CD1c-positive myeloid dendritic cell (primary cell): ENCODE results near the gene DNAH11.
"Not testable (repeated sequence)": the region's sequence is repeated elsewhere in the genome, so short reads cannot be mapped to it uniquely, and the experiment has no call there.

ENCODE experiments used
- DNase-seq: peaks from one replicate; pipeline ENCODE4 v3.0.0-alpha.2; 2016; ENCODE audit errors: extremely low spot score

Gene DNAH11

GRCh38 chr7:21771266-21771665 lies 228.4 kb downstream of the DNAH11 start:
- no peak for DNase-seq

GRCh38 chr7:21771906-21772610 lies 229.2 kb downstream of the DNAH11 start:
- DNase-seq, result no peak

- DNase-seq, result no peak
Observed at GRCh38 chr7:21773326-21773725, 230.5 kb downstream of the DNAH11 start.

- DNase-seq, result no peak
Observed at GRCh38 chr7:21777921-21778320, 235.1 kb downstream of the DNAH11 start.

GRCh38 chr7:21778953-21779352 lies 236.1 kb downstream of the DNAH11 start:
- DNase-seq, result no peak

GRCh38 chr7:21782996-21783395 lies 240.2 kb downstream of the DNAH11 start:
- no peak for DNase-seq

GRCh38 chr7:21784989-21785388 lies 242.2 kb downstream of the DNAH11 start:
- DNase-seq, result no peak

- DNase-seq, result no peak
Observed at GRCh38 chr7:21805791-21806190, 263.0 kb downstream of the DNAH11 start.

- no peak for DNase-seq
Observed at GRCh38 chr7:21806388-21806787, 263.5 kb downstream of the DNAH11 start.

GRCh38 chr7:21819048-21819447 lies 276.2 kb downstream of the DNAH11 start:
- no peak for DNase-seq

GRCh38 chr7:21828841-21829240 lies 286.0 kb downstream of the DNAH11 start:
- DNase-seq, result no peak

- DNase-seq, result no peak
Observed at GRCh38 chr7:21829731-21830130, 286.9 kb downstream of the DNAH11 start.

- DNase-seq, result no peak
Observed at GRCh38 chr7:21844742-21845141, 301.9 kb downstream of the DNAH11 start.

- DNase-seq, result no peak
Observed at GRCh38 chr7:21850531-21851285, 307.9 kb downstream of the DNAH11 start.

GRCh38 chr7:21851559-21851967 lies 308.7 kb downstream of the DNAH11 start:
- no peak for DNase-seq

GRCh38 chr7:21865631-21866204 lies 322.9 kb downstream of the DNAH11 start:
- not testable (repeated sequence) for DNase-seq

- DNase-seq, result no peak
Observed at GRCh38 chr7:21866731-21867130, 323.9 kb downstream of the DNAH11 start.

- no peak for DNase-seq
Observed at GRCh38 chr7:21867226-21867625, 324.4 kb downstream of the DNAH11 start.

GRCh38 chr7:21867816-21868575 lies 325.2 kb downstream of the DNAH11 start:
- DNase-seq, result no peak

GRCh38 chr7:21868576-21868850 lies 325.7 kb downstream of the DNAH11 start:
- DNase-seq, result no peak

- DNase-seq, result no peak
Observed at GRCh38 chr7:21869785-21870402, 327.1 kb downstream of the DNAH11 start.

GRCh38 chr7:21883069-21883468 lies 340.2 kb downstream of the DNAH11 start:
- no peak for DNase-seq
